Fibroblast of skin of left biceps (primary cell): ENCODE measurements around the gene POGLUT2.
"Not testable (repeated sequence)": the region's sequence is repeated elsewhere in the genome, so short reads cannot be mapped to it uniquely, and the experiment has no call there.

Experiments
- DNase-seq, 2 experiments: peaks; one replicate each; pipeline ENCODE4 v3.0.0-alpha.2; 2013; ENCODE audit warnings: low read depth in 2 of 2

Gene POGLUT2

GRCh38 chr13:102807699-102808098 lies 8.9 kb upstream of the POGLUT2 start:
- no peak for DNase-seq

GRCh38 chr13:102805680-102806079 lies 6.9 kb upstream of the POGLUT2 start:
- DNase-seq = no peak

- DNase-seq = peak; percentile 40 to 55
These were observed 1.6 kb upstream of the POGLUT2 start for GRCh38 chr13:102800145-102801041.

GRCh38 chr13:102799426-102800144 lies 809 bp upstream of the POGLUT2 start:
- no peak for DNase-seq

- DNase-seq = no peak
These were observed 5.0 kb downstream of the POGLUT2 start for GRCh38 chr13:102793611-102794355.

- DNase-seq = no peak
These were observed 6.4 kb downstream of the POGLUT2 start for GRCh38 chr13:102792396-102792795.

GRCh38 chr13:102788683-102789082 lies 10.1 kb downstream of the POGLUT2 start:
- no peak for DNase-seq

GRCh38 chr13:102784483-102784882 lies 14.3 kb downstream of the POGLUT2 start:
- DNase-seq = no peak

- DNase-seq = no peak
These were observed 17.2 kb downstream of the POGLUT2 start for GRCh38 chr13:102781591-102781990.

GRCh38 chr13:102780656-102781055 lies 18.1 kb downstream of the POGLUT2 start:
- DNase-seq = not testable (repeated sequence)

GRCh38 chr13:102779436-102780159 lies 19.2 kb downstream of the POGLUT2 start:
- no peak for DNase-seq

- no peak for DNase-seq
These were observed 21.0 kb downstream of the POGLUT2 start for GRCh38 chr13:102777736-102778135.

GRCh38 chr13:102776271-102776670 lies 22.5 kb downstream of the POGLUT2 start:
- no peak for DNase-seq

GRCh38 chr13:102774591-102775520 lies 23.9 kb downstream of the POGLUT2 start:
- DNase-seq = no peak

GRCh38 chr13:102774214-102774568 lies 24.6 kb downstream of the POGLUT2 start:
- DNase-seq = no peak

GRCh38 chr13:102773441-102774213 lies 25.1 kb downstream of the POGLUT2 start, which contains the start of gene TEX30:
TEX30 (minus strand) TSS chr13:102773786; CDS start chr13:102770026, 3,760 bp downstream.
- DNase-seq = peak; percentile 58 to 68

GRCh38 chr13:102772042-102772425 lies 26.7 kb downstream of the POGLUT2 start:
- no peak for DNase-seq

GRCh38 chr13:102771298-102772041 lies 27.3 kb downstream of the POGLUT2 start:
- no peak for DNase-seq

GRCh38 chr13:102770435-102770834 lies 28.3 kb downstream of the POGLUT2 start:
- DNase-seq = no peak
